ENCODE results near the gene HEPH. TPM values are rescaled to one million over a fixed set of nuclear protein-coding genes. Genes with fewer than 3 reads are reported as not detected.

Gene HEPH
- 0.22 and 0.72 TPM in 2 replicates for total RNA-seq

GRCh38 chrX:66163849-66164411 lies at the start of gene HEPH:
TSS of gene HEPH (plus strand) at chrX:66164247. CDS start at chrX:66170571, 6,324 bp downstream.

Other genes with a start within 250 kb of the HEPH start
- gene VSIG4, start 124.2 kb upstream of the HEPH start, total RNA-seq, result 0.14 TPM in 1 of 2 replicates, not detected in the other